Measurements from ENCODE around the gene RNPC3. TPM values are rescaled to one million over a fixed set of nuclear protein-coding genes. Genes with fewer than 3 reads are reported as not detected.

The RNPC3 gene
- total and polyA plus RNA-seq, 3 experiments from 2014 or later = 14.2 to 17.6 (median 14.9) TPM

DNA sequence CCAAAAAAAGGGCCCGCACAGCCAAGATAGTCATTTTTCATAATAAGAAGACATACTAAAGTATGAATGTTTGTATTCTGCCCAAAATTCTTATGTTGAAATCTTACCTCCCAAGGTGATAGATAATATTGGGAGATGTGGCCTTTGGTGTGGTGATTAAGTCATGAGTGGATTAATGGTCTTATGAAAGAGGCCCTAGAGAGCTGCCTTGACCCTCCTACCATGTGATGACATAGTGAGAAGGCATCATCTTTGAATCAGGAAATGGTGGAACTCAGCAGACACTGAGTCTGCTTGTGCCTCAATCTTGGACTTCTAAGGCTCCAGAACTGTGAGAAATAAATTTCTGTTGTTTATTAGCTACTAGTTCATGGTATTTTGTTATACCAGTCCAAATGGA lies 11.8 kb upstream of the RNPC3 start:
- peak overlapping the region in 1 of 8 donors; percentile 64 for H3K27ac Mint-ChIP-seq
- peaks cover 2 to 18% (median 7%) of the 10 kb centered on the region in 3 donors for H3K36me3 Mint-ChIP-seq
- CTCF ChIA-PET = interaction anchor here (1.5 kb wide), 1 partner anchor 1993 kb away, joined by 3 read pairs; no protein-coding TSS in a partner anchor
- Histone ChIP-seq H3K9me3 (ENCODE audit: low read length) (no peaks in the 10 kb centered on the region), H3K4me3 (ENCODE audit: low read length) (no peak overlapping the region), H3K36me3 (ENCODE audit: insufficient read depth, low read length) (no peaks in the 10 kb centered on the region), H3K27me3 (ENCODE audit: insufficient read depth, low read length, poor library complexity, severe bottlenecking) (no peaks in the 10 kb centered on the region), H3K4me1 (ENCODE audit: insufficient read depth, low read length) (no peaks in the 10 kb centered on the region), H3K27ac (ENCODE audit: low read depth, low read length) (no peak overlapping the region)
- no peak overlapping the region for H3K4me3 Mint-ChIP-seq
- POLR2A ChIA-PET = interaction anchor here (2.3 kb wide), 1 partner anchor 12 kb away, joined by 13 read pairs; the partner anchor contains the start of gene RNPC3
- H3K9me3 Mint-ChIP-seq = peaks cover 0 to 7% (median 5%) of the 10 kb centered on the region in 5 donors
- H3K4me1 Mint-ChIP-seq = peaks cover 1 to 6% (median 4%) of the 10 kb centered on the region in 3 donors
- no peaks in the 10 kb centered on the region for H3K27me3 Mint-ChIP-seq
- no peak for DNase-seq

DNA sequence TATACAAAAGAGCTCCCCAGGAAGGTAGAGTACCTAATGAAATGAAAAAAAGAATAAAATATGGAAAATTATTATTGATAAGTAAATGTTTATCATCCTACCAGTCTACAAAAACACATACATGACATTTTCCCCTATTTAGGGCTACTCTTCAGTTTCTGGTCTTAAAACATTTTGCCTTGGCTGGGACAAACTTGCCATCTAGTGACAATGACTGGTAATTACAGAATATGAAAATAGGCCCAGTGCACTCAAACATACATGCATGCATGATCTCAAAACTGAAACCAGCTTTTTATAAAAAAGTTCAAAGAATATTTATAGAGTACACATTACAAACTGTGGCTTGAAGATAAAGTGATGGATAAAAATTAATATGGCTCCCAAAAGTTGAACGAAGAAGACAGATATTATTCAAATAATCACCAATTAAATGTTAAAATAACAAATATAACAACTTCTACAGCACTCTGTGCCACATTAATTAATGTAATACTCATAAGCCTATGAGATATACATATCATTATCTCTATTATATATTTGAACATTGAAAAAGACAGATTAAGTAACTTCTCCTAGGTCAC lies 10.5 kb upstream of the RNPC3 start:
- Mint-ChIP-seq H3K36me3 (peaks cover 2 to 18% (median 6%) of the 10 kb centered on the region in 3 donors), H3K27ac (peak overlapping the region in 1 of 8 donors; percentile 79), H3K27me3 (no peaks in the 10 kb centered on the region), H3K9me3 (peaks cover 0 to 7% (median 5%) of the 10 kb centered on the region in 5 donors), H3K4me1 (peaks cover 1 to 6% (median 4%) of the 10 kb centered on the region in 3 donors), H3K4me3 (no peak overlapping the region)
- H3K27me3 ChIP-seq (ENCODE audit: insufficient read depth, low read length, poor library complexity, severe bottlenecking) = no peaks in the 10 kb centered on the region
- no peak overlapping the region for H3K27ac ChIP-seq (ENCODE audit: low read depth, low read length)
- ChIA-PET POLR2A (interaction anchor here (2.3 kb wide), 1 partner anchor 11 kb away, joined by 13 read pairs; the partner anchor contains the start of gene RNPC3), CTCF (interaction anchor here (1.5 kb wide), 2 partner anchors 11 to 1994 kb away, joined by 3 read pairs; partner anchors contain the start of gene RNPC3)
- no peak overlapping the region for H3K4me3 ChIP-seq (ENCODE audit: low read length)
- DNase-seq = peak in 2 of 5 donors; percentile 34 to 44
- H3K4me1 ChIP-seq (ENCODE audit: insufficient read depth, low read length) = no peaks in the 10 kb centered on the region
- H3K36me3 ChIP-seq (ENCODE audit: insufficient read depth, low read length) = no peaks in the 10 kb centered on the region
- H3K9me3 ChIP-seq (ENCODE audit: low read length) = no peaks in the 10 kb centered on the region

DNA sequence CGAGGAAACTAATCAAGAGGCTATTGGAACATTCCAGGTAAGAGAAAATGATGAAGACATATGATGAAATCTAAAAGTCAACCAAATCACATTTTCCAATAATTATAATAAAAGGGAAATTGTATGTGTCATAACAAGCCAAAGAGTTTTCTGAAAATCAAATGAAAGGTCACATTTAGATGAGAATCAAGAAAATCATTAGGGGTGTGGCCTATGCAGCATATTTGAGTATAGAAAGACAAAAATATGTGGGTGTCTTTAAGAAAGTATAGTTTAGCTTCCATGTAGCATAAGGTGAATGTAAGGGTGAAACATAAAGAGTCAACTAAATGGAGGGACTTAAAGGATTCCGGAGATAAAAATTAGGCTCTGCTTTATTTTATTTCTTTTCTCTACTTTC lies 9.2 kb upstream of the RNPC3 start:
- POLR2A ChIA-PET = no interaction called here
- no peak for DNase-seq
- CTCF ChIA-PET = no interaction called here
- Histone ChIP-seq H3K27me3 (ENCODE audit: insufficient read depth, low read length, poor library complexity, severe bottlenecking) (no peaks in the 10 kb centered on the region), H3K36me3 (ENCODE audit: insufficient read depth, low read length) (no peaks in the 10 kb centered on the region), H3K9me3 (ENCODE audit: low read length) (no peaks in the 10 kb centered on the region), H3K4me3 (ENCODE audit: low read length) (no peak overlapping the region), H3K4me1 (ENCODE audit: insufficient read depth, low read length) (no peaks in the 10 kb centered on the region), H3K27ac (ENCODE audit: low read depth, low read length) (no peak overlapping the region)
- peaks cover 0 to 5% (median 1%) of the 10 kb centered on the region in 5 donors for H3K9me3 Mint-ChIP-seq
- H3K27ac Mint-ChIP-seq = no peak overlapping the region
- no peaks in the 10 kb centered on the region for H3K27me3 Mint-ChIP-seq
- no peak overlapping the region for H3K4me3 Mint-ChIP-seq
- peaks cover 1 to 6% (median 4%) of the 10 kb centered on the region in 3 donors for H3K4me1 Mint-ChIP-seq
- H3K36me3 Mint-ChIP-seq = peaks cover 0 to 8% (median 2%) of the 10 kb centered on the region in 3 donors

DNA sequence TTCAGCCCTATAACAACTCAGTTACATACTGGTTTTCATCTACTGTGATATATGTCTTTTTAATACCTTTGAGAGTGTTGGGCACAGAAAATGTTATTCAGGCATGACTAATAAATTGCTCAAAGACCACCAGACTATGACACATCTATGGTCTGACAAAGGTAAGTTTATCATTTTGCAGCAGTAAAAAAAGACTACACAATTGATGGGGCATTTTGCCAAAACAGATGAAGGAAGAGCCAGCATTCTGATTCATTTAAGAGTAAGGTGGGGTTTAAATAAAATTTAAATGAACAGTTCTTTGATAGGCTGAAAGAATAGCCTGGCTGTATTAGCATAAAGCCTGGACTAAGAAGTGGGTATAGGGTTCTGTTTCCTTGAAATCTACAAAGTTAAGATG lies 8.8 kb upstream of the RNPC3 start:
- no peaks in the 10 kb centered on the region for H3K27me3 ChIP-seq (ENCODE audit: insufficient read depth, low read length, poor library complexity, severe bottlenecking)
- H3K4me3 ChIP-seq (ENCODE audit: low read length) = no peak overlapping the region
- Mint-ChIP-seq H3K36me3 (peaks cover 0 to 4% (median 2%) of the 10 kb centered on the region in 3 donors), H3K27ac (no peak overlapping the region), H3K4me1 (peaks cover 1 to 6% (median 4%) of the 10 kb centered on the region in 3 donors), H3K9me3 (peaks cover 0 to 4% (median 0%) of the 10 kb centered on the region in 5 donors), H3K27me3 (no peaks in the 10 kb centered on the region), H3K4me3 (no peak overlapping the region)
- no peak overlapping the region for H3K27ac ChIP-seq (ENCODE audit: low read depth, low read length)
- no peak for DNase-seq
- no peaks in the 10 kb centered on the region for H3K4me1 ChIP-seq (ENCODE audit: insufficient read depth, low read length)
- ChIA-PET CTCF (no interaction called here), POLR2A (no interaction called here)
- no peaks in the 10 kb centered on the region for H3K36me3 ChIP-seq (ENCODE audit: insufficient read depth, low read length)
- no peaks in the 10 kb centered on the region for H3K9me3 ChIP-seq (ENCODE audit: low read length)

DNA sequence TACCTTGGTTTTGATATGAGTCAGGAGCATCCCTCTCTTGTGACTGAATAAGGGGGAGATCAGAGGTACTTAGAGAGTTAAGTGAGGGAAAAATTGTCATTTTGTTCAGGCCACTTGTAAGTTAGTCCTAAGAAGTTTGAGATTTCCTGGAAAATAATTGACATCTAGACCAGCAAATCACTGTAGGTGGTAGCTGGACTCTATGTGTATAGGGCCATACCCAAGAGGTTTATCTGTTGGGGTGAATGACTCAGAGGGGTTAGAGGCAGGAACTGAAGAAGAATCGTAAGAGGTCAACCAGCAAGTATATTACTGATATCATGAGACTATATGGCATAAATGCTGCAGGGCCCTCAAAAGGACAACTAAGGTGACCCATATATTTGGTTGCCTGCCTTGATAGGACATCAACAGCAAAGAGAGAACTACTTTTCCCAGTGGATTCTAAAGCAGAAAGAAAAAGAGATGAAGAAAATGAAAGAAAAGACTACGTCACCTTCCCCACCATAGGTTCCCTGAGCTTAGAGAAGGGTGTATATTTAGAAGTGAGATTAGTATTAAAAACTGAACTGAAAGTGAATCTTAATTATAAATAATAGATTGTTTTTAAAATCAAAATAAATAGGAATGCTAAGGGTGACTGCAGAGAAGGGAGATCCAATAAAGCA lies 8.0 kb upstream of the RNPC3 start:
- no peaks in the 10 kb centered on the region for H3K9me3 ChIP-seq (ENCODE audit: low read length)
- H3K9me3 Mint-ChIP-seq = no peaks in the 10 kb centered on the region
- H3K27me3 ChIP-seq (ENCODE audit: insufficient read depth, low read length, poor library complexity, severe bottlenecking) = no peaks in the 10 kb centered on the region
- DNase-seq = no peak
- POLR2A ChIA-PET = no interaction called here
- CTCF ChIA-PET = no interaction called here
- H3K4me3 Mint-ChIP-seq = no peak overlapping the region
- no peaks in the 10 kb centered on the region for H3K27me3 Mint-ChIP-seq
- no peaks in the 10 kb centered on the region for H3K4me1 ChIP-seq (ENCODE audit: insufficient read depth, low read length)
- peaks cover 0 to 2% (median 0%) of the 10 kb centered on the region in 3 donors for H3K36me3 Mint-ChIP-seq
- no peak overlapping the region for H3K27ac ChIP-seq (ENCODE audit: low read depth, low read length)
- H3K4me3 ChIP-seq (ENCODE audit: low read length) = no peak overlapping the region
- H3K4me1 Mint-ChIP-seq = peaks cover 1 to 6% (median 4%) of the 10 kb centered on the region in 3 donors
- no peak overlapping the region for H3K27ac Mint-ChIP-seq
- H3K36me3 ChIP-seq (ENCODE audit: insufficient read depth, low read length) = no peaks in the 10 kb centered on the region

DNA sequence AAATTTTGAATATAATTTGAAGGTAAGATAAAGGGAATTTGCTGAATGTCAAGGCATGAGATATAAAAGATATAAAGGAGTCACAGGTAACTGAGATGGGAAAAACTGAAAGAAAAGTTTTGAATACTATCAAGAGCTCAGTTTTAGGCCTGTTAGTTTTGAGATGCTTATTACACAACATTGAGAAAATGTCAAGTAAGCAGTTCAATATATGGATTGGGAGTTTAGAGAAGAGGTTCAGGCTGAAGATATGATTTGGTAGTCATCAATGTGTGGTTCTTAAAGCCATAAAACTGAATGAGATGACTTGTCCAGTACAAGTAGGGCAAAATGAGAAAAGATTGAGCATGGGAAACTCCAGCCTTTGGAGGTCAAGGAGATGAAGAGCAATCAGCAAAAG lies 4.7 kb upstream of the RNPC3 start:
- Mint-ChIP-seq H3K4me1 (peaks cover 4 to 11% (median 5%) of the 10 kb centered on the region in 3 donors), H3K9me3 (no peaks in the 10 kb centered on the region), H3K4me3 (no peak overlapping the region), H3K27ac (no peak overlapping the region), H3K27me3 (no peaks in the 10 kb centered on the region), H3K36me3 (peaks cover 0 to 3% (median 0%) of the 10 kb centered on the region in 3 donors)
- CTCF ChIA-PET = no interaction called here
- Histone ChIP-seq H3K4me1 (ENCODE audit: insufficient read depth, low read length) (peaks cover 6% of the 10 kb centered on the region), H3K9me3 (ENCODE audit: low read length) (no peaks in the 10 kb centered on the region), H3K36me3 (ENCODE audit: insufficient read depth, low read length) (no peaks in the 10 kb centered on the region), H3K27me3 (ENCODE audit: insufficient read depth, low read length, poor library complexity, severe bottlenecking) (no peaks in the 10 kb centered on the region), H3K4me3 (ENCODE audit: low read length) (no peak overlapping the region), H3K27ac (ENCODE audit: low read depth, low read length) (no peak overlapping the region)
- no peak for DNase-seq
- POLR2A ChIA-PET = no interaction called here

DNA sequence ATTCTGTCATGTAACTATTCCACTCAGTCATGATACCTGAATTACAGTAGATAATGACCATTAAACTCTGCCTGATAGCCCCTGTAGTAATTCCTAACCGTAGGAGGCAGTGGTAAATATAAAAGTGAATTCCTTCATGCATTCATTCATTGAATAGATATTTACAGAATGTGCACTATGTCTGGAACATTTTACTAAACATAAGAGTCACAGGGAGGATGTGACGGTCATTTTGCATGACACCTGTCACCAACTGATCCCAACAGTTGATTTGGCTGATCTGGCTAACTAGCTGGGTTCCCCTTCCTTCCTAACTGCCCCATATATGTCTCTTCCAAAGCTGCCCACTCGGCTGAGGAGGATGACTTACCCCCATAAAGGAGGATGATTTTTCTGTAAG lies 2.2 kb upstream of the RNPC3 start:
- no peaks in the 10 kb centered on the region for H3K27me3 Mint-ChIP-seq
- H3K36me3 Mint-ChIP-seq = peaks cover 0 to 11% (median 0%) of the 10 kb centered on the region in 3 donors
- H3K9me3 Mint-ChIP-seq = peaks cover 0 to 1% (median 0%) of the 10 kb centered on the region in 5 donors
- H3K4me1 Mint-ChIP-seq = peaks cover 28 to 36% (median 29%) of the 10 kb centered on the region in 3 donors
- peaks cover 26% of the 10 kb centered on the region for H3K4me1 ChIP-seq (ENCODE audit: insufficient read depth, low read length)
- no peak overlapping the region for H3K27ac Mint-ChIP-seq
- H3K27me3 ChIP-seq (ENCODE audit: insufficient read depth, low read length, poor library complexity, severe bottlenecking) = no peaks in the 10 kb centered on the region
- CTCF ChIA-PET = no interaction called here
- H3K4me3 Mint-ChIP-seq = peak overlapping the region in 1 of 7 donors; percentile 31
- H3K27ac ChIP-seq (ENCODE audit: low read depth, low read length) = no peak overlapping the region
- no peaks in the 10 kb centered on the region for H3K36me3 ChIP-seq (ENCODE audit: insufficient read depth, low read length)
- no peak for DNase-seq
- POLR2A ChIA-PET = no interaction called here
- H3K9me3 ChIP-seq (ENCODE audit: low read length) = no peaks in the 10 kb centered on the region
- H3K4me3 ChIP-seq (ENCODE audit: low read length) = no peak overlapping the region

DNA sequence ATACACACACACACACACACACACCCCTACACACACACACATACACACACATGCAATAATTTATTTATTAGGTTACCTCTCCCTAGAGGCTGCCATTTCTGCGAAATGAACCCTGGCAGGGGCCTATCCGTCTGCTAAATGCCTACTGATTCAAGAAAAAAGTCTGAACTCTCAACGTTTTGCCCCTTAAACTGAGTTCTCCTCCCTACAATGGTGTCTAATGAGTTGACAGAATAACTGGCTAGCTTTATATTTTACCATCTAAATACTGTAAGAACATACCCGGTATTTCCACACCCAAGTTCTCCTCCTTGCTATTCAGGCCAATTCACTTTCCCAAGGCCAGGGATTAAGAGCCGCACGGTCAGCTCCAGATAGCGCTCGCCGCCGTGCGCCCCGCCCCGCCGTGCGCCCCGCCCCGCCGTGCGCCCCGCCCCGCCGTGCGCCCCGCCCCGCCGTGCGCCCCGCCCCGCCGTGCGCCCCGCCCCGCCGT lies 339 bp upstream of the RNPC3 start:
- Histone ChIP-seq H3K4me1 (ENCODE audit: insufficient read depth, low read length) (peaks cover 41% of the 10 kb centered on the region), H3K27me3 (ENCODE audit: insufficient read depth, low read length, poor library complexity, severe bottlenecking) (no peaks in the 10 kb centered on the region), H3K36me3 (ENCODE audit: insufficient read depth, low read length) (no peaks in the 10 kb centered on the region), H3K4me3 (ENCODE audit: low read length) (peak overlapping the region; percentile 54), H3K27ac (ENCODE audit: low read depth, low read length) (no peak overlapping the region), H3K9me3 (ENCODE audit: low read length) (no peaks in the 10 kb centered on the region)
- ChIA-PET POLR2A (interaction anchor here (3.6 kb wide), 1 partner anchor 11 kb away, joined by 13 read pairs; no protein-coding TSS in a partner anchor), CTCF (no interaction called here)
- Mint-ChIP-seq H3K27ac (peak overlapping the region; percentile 56 to 93 (median 80)), H3K4me3 (peak overlapping the region; percentile 82 to 99 (median 85)), H3K36me3 (peaks cover 0 to 22% (median 4%) of the 10 kb centered on the region in 3 donors), H3K4me1 (peaks cover 45 to 54% (median 47%) of the 10 kb centered on the region in 3 donors), H3K9me3 (peaks cover 0 to 1% (median 0%) of the 10 kb centered on the region in 5 donors), H3K27me3 (no peaks in the 10 kb centered on the region)
- peak in 2 of 5 donors; percentile 38 to 48 for DNase-seq
